IPS-NIHi7 (cell line): ENCODE results near the gene MKNK2.

Experiments
- DNase-seq: peaks from one replicate; pipeline ENCODE4 v3.0.0; 2012; ENCODE audit warnings: mixed read lengths; ENCODE audit errors: extremely low spot score

MKNK2 gene

DNA sequence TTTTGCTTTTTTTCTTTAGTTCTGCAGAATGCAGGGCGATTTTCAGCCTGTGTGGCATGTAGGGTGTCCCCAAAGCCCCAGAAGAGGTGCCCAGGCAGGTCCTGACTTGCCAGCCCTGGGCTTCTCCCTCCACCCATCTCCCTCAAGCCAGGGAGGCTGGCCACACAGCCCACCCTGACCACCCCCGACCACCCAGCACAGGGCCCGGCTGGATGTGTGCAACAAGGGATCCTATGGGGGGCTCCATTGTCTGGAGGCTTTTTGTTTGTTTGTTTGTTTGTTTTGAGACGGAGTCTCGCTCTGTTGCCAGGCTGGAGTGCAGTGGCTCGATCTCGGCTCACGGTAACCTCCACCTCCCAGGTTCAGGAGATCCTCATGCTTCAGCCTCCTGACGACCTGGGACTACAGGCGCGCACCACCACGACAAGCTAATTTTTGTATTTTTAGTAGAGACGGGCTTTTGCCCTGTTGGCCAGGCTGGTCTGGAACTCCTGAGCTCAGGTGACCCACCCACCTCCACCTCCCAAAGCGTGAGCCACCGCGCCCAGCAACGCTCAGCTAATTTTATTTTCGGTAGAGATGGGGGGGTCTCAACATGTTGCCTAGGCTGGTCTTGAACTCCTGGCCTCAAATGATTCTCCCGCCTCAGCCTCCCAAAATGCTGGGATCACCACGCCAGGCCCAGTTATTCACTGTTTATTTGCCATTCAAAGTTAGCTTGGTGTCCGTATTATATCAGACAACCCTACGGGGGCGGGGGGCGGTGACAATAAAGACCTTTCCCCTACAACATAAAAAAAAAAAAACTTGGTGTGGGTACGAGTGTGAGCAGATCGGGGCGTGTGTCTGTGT is 7.8 kb upstream of the MKNK2 start:
- no peak for DNase-seq

GRCh38 chr19:2057484-2058469 is 6.7 kb upstream of the MKNK2 start:
- DNase-seq: no peak

DNA sequence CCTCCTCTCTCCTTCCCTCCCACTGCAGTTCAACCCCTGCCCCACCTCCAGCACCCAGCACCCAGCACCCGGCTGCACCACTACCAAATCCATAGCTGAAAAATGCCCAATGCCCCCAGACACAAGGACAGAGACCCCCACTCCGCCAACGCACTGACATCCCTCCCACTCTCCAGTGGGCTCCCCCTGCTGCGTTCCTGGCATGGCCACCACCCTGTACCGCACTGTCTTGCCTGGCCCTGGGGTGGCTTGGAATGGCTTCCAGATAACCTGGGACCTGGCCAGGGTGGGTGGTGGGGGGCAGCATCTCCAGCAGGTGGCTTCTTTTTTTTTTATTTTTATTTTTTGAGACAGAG is 5.8 kb upstream of the MKNK2 start:
- DNase-seq: no peak

GRCh38 chr19:2055931-2056836 is 5.1 kb upstream of the MKNK2 start:
- DNase-seq: no peak

DNA sequence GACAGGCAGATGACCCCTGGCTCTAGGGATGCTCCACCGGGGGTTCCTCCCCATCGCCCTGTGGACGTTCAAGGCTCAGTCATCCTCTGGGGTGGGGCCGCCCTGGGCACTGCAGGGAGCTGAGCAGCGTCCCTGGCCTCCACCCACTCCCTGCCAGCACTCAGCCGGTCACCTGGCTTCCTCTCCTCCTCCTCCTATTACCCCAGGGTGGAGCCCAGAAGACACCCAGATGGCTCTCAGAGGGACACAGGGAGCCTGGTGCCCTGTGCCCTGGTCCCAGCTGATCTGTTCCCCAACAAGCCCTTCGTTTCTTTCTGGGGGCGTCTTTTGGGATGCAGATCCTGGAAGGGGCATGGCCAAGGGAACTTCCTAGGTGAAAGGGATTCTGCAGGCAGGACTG is 3.7 kb upstream of the MKNK2 start:
- no peak for DNase-seq

DNA sequence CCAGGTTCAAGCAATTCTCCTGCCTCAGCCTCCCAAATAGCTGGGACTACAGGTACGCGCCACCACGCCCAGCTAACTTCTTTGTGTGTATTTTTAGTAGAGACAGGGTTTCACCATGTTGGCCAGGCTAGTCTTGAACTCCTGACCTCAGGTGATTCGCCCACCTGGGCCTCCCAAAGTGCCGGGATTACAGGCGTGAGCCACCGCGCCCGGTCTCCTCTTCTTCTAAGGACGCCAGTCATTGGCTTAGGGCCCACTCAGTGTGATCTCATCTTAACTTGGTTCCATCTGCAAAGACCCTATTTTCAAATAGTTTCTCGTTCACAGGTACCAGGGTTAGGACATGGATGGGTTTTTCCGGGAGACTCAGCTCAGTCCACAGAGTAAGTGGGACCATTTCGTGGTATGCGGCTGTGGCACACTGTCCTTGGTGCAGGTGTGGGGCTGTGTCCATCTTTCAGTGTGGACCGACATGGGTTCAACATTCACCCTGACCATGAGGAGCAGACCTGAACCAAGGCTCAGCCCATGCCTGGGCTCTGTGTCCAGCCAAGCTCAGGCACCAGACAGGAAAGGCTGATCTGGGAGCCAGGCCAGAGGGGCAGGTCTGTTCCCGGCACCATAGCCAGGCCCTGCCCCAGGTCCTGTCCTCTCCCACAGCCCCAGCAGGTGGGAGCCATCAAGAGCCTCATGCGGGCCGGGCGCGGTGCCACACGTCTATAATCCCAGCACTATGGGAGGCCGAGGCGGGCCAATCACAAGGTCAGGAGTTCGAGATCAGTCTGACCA is 2.8 kb upstream of the MKNK2 start:
- DNase-seq: no peak

GRCh38 chr19:2051773-2052704 is 995 bp upstream of the MKNK2 start:
- no peak for DNase-seq

DNA sequence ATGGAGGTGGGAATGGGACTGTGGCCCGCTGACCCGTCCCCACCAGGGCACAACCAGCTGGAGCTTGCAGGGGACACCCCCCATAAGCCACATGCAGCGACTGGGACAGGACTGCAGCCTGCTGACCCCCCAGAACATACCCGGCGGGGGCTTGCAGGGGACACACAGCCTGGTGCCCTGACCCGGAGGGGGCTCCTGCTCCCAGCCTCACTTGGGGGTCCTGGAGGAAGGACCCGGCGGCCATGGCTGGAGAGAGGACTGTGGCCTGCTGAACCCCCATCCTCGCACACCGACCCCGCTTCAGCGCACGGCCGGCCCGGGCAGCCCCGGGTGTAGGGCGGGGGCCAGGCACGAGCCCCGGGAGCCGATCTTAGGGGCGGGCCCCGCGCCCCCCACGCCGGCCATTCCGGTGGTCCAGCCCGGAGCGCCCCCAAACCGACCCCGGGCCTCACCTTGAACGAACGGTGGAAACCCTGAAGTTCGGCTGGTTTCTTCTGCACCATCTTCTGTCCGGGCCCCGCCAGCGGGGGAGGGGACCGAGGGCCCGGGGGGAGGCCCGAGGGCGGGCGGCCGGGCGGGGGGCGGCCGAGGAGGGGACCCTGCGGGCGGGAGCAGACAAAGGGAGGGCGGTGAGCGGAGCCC is 574 bp downstream of the MKNK2 start:
- DNase-seq: no peak

DNA sequence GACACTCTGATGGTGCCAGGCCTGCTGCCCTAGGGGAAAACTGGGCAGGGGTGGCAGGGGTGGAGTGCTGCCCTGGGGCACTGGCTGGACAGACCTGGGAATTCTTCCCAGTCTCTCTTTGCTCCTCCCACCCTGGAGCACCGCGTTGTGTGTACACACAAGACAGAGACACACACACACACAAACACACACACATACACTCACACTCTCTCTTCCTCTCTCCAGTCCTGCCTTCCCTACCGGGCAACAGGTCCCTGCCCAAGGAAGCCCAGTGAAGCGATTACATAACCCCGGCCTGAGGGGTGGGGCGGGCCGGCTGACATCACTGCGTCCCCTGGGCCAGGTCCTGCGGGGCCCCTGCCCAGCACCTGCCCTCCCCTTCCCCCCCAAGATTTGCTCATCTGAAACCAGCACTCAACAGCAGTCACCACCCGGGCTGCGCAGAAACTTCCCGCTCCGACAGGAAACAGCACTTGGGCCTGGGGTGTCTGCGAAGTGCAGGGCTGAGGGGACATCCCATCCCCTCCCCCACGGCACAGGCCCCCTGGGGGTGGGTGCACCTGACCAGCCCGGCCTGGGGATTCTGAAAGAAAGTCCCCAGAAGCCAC is 1.2 kb downstream of the MKNK2 start:
- DNase-seq: no peak

DNA sequence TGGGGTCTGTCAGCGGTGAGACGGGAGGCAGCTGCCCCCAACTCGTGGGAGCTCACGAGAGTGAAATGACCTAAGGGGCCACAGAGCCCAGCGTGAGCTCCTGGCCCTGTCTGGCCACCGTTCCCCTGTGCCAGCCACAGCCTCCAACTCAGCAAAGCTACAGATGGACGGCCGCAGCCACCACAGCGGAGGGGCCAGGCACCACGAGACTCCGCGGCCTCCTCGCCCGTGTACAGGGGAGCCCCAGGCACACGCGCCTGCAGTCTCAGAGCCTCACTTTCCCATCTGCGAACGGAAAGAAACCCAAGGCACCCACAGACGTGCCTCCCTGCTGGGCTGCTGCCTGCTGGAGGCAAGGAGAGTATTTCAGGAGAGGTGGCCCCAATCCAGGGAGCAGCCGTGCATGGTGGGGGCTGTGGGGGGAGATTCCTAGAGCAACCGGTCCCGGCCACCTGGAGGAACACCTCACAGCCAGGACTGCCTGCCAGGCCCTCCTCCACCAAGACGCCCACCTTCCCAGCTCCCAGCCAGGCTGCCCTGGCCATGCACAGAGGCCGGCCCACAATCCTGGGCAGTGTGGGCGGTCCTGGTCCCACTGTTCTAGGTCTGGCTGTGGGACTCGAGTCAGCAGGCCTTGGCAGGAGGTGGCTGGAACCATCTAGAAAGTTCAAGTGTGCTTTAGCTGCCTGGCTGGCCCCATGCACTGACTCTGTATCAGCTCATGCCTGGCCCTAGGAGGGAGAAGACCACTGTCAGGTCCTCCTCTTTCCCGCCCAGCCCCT is 1.9 kb downstream of the MKNK2 start:
- DNase-seq: no peak

GRCh38 chr19:2048104-2048958 is 2.7 kb downstream of the MKNK2 start:
- DNase-seq: no peak

GRCh38 chr19:2047449-2048103 is 3.5 kb downstream of the MKNK2 start:
- DNase-seq: no peak

DNA sequence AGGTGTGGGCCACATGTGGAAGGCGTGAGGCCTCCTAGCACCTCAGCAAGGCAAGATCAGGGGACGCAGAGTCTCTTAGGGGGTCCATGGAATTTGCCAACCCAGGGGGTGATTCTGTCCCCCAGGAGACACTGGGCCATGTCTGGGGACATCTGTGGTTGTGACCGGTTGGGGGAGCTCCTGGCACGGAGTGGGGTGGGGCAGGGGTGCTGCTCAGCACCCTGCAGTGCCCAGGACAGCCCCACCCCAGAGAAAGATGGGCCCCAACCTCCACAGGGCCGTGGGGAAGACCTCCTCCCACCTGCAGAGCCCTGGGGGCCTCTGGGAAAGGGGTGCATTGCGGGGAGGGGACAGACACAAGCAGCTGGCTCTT is 4.0 kb downstream of the MKNK2 start:
- no peak for DNase-seq

DNA sequence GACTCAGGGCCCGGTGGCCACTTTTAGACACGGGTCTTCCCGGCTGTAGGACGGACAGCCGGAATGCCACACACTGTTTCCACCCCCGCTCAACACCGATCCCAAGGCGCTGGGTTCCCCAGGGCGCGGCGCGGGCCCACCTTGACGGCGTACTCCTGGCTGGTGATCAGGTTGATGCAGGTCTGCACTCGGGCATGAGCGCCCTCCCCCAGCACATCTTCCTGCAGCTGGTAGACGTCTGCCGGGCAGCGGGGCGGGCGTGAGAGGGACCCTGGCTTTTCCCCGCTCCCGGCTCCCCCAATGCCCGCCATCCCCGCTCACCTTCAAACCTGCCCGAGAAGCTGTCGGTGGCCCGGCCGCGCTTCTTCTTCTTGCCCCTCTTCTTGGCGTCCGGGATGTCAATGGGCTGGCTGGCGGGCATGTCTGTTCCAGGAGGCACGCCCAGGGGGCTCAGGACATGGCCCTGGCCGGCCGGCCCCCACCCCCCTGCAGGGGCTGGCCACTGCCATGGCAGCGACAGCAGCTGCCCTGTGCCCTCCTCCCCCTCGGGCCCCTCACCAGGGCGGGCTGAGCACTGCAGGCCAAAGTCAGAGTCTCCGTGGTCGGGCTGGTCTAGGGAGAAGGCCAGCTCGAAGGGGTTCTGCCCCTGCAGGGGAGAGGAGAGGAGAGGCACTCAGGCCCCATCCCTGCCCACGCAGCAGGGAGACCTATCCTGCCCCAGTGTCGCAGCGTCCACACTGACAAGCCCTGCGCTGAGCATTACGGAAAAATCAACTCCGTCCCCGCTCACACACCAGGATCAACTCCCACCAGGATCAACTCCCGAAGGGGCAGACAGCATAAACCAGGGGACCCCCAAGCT is 4.8 kb downstream of the MKNK2 start:
- DNase-seq: no peak

DNA sequence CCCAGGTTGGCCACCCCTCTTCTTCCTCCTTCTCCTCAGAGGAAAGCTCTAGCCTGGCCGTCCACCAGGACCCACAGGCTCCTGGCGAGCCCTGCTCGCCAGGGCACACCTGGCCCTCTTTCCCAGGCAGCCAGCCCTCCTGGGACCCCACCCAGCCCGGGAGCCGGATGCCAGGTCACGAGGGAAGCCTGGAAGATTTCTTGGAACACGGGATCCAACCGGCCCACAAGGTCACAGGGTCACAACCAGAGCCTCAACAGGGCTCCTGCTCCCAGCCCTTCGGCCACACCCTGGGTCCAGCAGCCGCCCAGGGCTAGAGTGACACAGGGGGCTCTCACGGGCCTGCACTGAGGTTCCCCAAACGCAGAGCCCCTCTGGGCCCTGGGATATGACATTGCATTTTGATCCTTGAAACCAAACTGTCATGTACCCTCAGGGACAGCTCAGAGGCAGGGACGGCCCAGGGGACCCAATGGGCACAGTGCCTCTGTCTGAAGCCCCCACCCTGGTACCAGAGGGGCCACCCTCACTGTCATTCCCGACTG is 5.5 kb downstream of the MKNK2 start:
- no peak for DNase-seq
